OCI-LY7 (cell line): ENCODE measurements around the gene ITPRIP.

ENCODE experiments used
- CTCF ChIP-seq: fragments of 200-600 bp; sonication (generic); conservative IDR thresholded peaks from 2 replicates; pipeline ENCODE4 v1.5.1; 2014; ENCODE audit warnings: mild to moderate bottlenecking, antibody characterized with exemption, low read length, moderate library complexity, mixed read lengths
- EZH2phosphoT487 ChIP-seq: fragments of 200-600 bp; sonication (generic); IDR thresholded peaks from 2 replicates; pipeline ENCODE4 v1.6.1; 2018; ENCODE audit warnings: low read depth, borderline replicate concordance, mild to moderate bottlenecking, mixed run types, antibody characterized with exemption, low read length, moderate library complexity, mixed read lengths

GRCh38 chr10:104286939-104287338 lies 51.3 kb downstream of the ITPRIP start:
- no peak for TF ChIP-seq CTCF
- no peak for TF ChIP-seq EZH2phosphoT487
